ENCODE data around the gene TMEM178B.

DNA sequence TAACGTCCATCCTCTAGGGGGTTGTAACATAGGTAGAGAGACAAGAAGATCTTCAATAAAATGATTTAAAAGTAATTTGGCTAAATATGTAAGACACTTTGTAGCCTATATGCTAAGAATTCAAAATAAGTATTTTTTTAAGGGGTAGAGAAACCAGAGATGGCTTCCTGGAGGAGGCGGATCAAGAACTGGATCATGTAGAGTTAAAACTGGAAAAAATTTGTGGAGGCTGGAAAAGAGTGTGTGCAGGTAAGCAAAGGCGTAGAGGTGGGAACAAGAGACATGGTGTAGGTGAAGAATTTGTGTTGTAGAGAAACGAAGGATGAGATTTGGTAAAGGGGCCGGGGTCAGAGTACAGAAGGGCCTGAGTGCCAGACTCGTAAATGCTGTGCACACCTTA lies 172.6 kb downstream of the TMEM178B start:
- TF ChIP-seq, protein P1, sequence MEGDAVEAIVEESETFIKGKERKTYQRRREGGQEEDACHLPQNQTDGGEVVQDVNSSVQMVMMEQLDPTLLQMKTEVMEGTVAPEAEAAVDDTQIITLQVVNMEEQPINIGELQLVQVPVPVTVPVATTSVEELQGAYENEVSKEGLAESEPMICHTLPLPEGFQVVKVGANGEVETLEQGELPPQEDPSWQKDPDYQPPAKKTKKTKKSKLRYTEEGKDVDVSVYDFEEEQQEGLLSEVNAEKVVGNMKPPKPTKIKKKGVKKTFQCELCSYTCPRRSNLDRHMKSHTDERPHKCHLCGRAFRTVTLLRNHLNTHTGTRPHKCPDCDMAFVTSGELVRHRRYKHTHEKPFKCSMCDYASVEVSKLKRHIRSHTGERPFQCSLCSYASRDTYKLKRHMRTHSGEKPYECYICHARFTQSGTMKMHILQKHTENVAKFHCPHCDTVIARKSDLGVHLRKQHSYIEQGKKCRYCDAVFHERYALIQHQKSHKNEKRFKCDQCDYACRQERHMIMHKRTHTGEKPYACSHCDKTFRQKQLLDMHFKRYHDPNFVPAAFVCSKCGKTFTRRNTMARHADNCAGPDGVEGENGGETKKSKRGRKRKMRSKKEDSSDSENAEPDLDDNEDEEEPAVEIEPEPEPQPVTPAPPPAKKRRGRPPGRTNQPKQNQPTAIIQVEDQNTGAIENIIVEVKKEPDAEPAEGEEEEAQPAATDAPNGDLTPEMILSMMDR (IDR thresholded peaks at IDR 0.05), result no peak
- TF ChIP-seq POLR2A (IDR thresholded peaks at IDR 0.05; ENCODE audit: low read depth) (no peak), POLR2AphosphoS5 (IDR thresholded peaks at IDR 0.05) (no peak), EP300 (IDR thresholded peaks at IDR 0.05) (no peak)

Measured in esophagus muscularis mucosa (tissue), 4 donors.